Dorsolateral prefrontal cortex (tissue), 118 donors: Measurements from ENCODE around the gene CRYGA. TPM values are rescaled to one million over a fixed set of nuclear protein-coding genes. Genes with fewer than 3 reads are reported as not detected.

Experiments
- total RNA-seq, 120 experiments: library from RNA; stranded (reverse); gene quantifications; one replicate each; pipeline versions ENCODE4 v1.2.3 to v1.2.4, GENCODE V29; 2022

The CRYGA gene
- total RNA-seq, 120 experiments from 2014 or later = 0.66 to 2.2 (median 0.97) TPM; not detected in 96

Other genes starting within 250 kb of the CRYGA start
- 10 to 100 TPM; 42.7 to 92.0 (median 63.2) TPM for gene PLEKHM3, start 138.1 kb downstream of the CRYGA start, total RNA-seq
- 1 to 10 TPM in 49 of 120 experiments, under 1 TPM in 12, not detected in 59; 0.54 to 2.9 (median 1.4) TPM for gene CRYGD, start 39.1 kb downstream of the CRYGA start, total RNA-seq
- gene CRYGC, start 33.8 kb downstream of the CRYGA start, total RNA-seq = not detected
- 1 to 10 TPM in 1 of 120 experiments, not detected in 119; 1.3 TPM for gene CRYGB, start 17.4 kb downstream of the CRYGA start, total RNA-seq
- gene C2orf80, start 26.4 kb upstream of the CRYGA start, total RNA-seq = 10 to 100 TPM in 117 of 120 experiments, 1 to 10 TPM in 3; 6.1 to 77.8 (median 35.4) TPM
- 10 to 100 TPM; 20.5 to 54.5 (median 29.5) TPM for gene IDH1, start 91.5 kb upstream of the CRYGA start, total RNA-seq
- gene PIKFYVE, start 102.7 kb upstream of the CRYGA start, total RNA-seq = 10 to 100 TPM; 45.3 to 68.9 (median 55.6) TPM
- 10 to 100 TPM in 44 of 120 experiments, 1 to 10 TPM in 76; 2.0 to 17.0 (median 9.4) TPM for gene PTH2R, start 243.2 kb upstream of the CRYGA start, total RNA-seq